Activated naive CD8-positive, alpha-beta T cell treated with anti-CD3 and anti-CD28 coated beads for 36 hours (primary cell): ENCODE results near the gene NRL. TPM values are rescaled to one million over a fixed set of nuclear protein-coding genes. Genes with fewer than 3 reads are reported as not detected.

Experiments used
- DNase-seq: peaks from one replicate; pipeline ENCODE4 v3.0.0; 2021
- H3K27ac Mint-ChIP-seq: one replicate; pipeline ENCODE4 v1.8.0; 2022; ENCODE audit warnings: mild to moderate bottlenecking, moderate library complexity, mixed read lengths
- H3K27me3 Mint-ChIP-seq: one replicate; pipeline ENCODE4 v1.8.0; 2022; ENCODE audit warnings: mild to moderate bottlenecking, mixed read lengths
- H3K36me3 Mint-ChIP-seq: one replicate; pipeline ENCODE4 v1.8.0; 2021; ENCODE audit warnings: mild to moderate bottlenecking, mixed read lengths
- H3K4me1 Mint-ChIP-seq: one replicate; pipeline ENCODE4 v1.8.0; 2021; ENCODE audit warnings: mixed read lengths
- H3K4me3 Mint-ChIP-seq: one replicate; pipeline ENCODE4 v1.8.0; 2022; ENCODE audit warnings: mild to moderate bottlenecking, moderate library complexity, mixed read lengths
- H3K9me3 Mint-ChIP-seq: one replicate; pipeline ENCODE4 v1.8.0; 2022; ENCODE audit warnings: mixed read lengths
- total RNA-seq, 2 experiments: library from RNA; stranded (reverse); gene quantifications; one replicate each; pipeline ENCODE4 v1.2.3, GENCODE V29; 2021

NRL gene
- total RNA-seq, 2 experiments from 2014 or later: 1.8 to 2.6 TPM

GRCh38 chr14:24067133-24068082, 47.3 kb downstream of the NRL start:
- no peak for DNase-seq
- no peak overlapping the region for H3K4me3 Mint-ChIP-seq
- H3K27me3 Mint-ChIP-seq: no peaks in the 10 kb centered on the region
- no peaks in the 10 kb centered on the region for H3K36me3 Mint-ChIP-seq
- H3K27ac Mint-ChIP-seq: no peak overlapping the region
- H3K9me3 Mint-ChIP-seq: no peaks in the 10 kb centered on the region
- H3K4me1 Mint-ChIP-seq: peaks cover 5% of the 10 kb centered on the region

- Mint-ChIP-seq H3K36me3 (no peaks in the 10 kb centered on the region), H3K27me3 (no peaks in the 10 kb centered on the region), H3K4me1 (peaks cover 5% of the 10 kb centered on the region), H3K4me3 (no peak overlapping the region), H3K9me3 (no peaks in the 10 kb centered on the region), H3K27ac (no peak overlapping the region)
- DNase-seq: no peak
Measured at GRCh38 chr14:24066496-24067132, 48.1 kb downstream of the NRL start.

DNA sequence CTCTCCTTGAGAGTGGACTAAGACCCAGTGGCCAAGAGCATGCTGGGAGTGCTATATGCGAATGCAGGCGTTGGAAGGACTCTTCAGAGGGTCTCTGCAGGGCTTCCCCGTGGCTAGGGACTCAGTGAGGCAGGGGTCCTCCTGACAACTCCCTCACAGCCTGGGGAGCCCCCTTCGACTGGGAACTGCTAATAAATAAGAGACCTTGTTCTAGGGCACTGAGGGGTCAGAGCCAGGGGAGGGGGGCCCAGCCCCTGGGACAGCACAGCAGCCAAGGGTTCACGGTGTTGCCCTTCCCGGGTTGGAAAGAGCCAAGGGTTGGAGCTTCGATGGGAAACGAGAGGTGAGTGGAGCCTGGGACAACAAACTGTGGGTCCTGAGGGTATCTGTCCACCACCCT, 49.3 kb downstream of the NRL start:
- H3K27ac Mint-ChIP-seq: no peak overlapping the region
- H3K9me3 Mint-ChIP-seq: no peaks in the 10 kb centered on the region
- no peaks in the 10 kb centered on the region for H3K4me1 Mint-ChIP-seq
- H3K4me3 Mint-ChIP-seq: no peak overlapping the region
- DNase-seq: no peak
- H3K36me3 Mint-ChIP-seq: no peaks in the 10 kb centered on the region
- H3K27me3 Mint-ChIP-seq: no peaks in the 10 kb centered on the region

GRCh38 chr14:24064856-24065255, 49.9 kb downstream of the NRL start:
- Mint-ChIP-seq H3K4me3 (no peak overlapping the region), H3K36me3 (no peaks in the 10 kb centered on the region), H3K27me3 (no peaks in the 10 kb centered on the region), H3K4me1 (no peaks in the 10 kb centered on the region), H3K27ac (no peak overlapping the region), H3K9me3 (no peaks in the 10 kb centered on the region)
- no peak for DNase-seq

DNA sequence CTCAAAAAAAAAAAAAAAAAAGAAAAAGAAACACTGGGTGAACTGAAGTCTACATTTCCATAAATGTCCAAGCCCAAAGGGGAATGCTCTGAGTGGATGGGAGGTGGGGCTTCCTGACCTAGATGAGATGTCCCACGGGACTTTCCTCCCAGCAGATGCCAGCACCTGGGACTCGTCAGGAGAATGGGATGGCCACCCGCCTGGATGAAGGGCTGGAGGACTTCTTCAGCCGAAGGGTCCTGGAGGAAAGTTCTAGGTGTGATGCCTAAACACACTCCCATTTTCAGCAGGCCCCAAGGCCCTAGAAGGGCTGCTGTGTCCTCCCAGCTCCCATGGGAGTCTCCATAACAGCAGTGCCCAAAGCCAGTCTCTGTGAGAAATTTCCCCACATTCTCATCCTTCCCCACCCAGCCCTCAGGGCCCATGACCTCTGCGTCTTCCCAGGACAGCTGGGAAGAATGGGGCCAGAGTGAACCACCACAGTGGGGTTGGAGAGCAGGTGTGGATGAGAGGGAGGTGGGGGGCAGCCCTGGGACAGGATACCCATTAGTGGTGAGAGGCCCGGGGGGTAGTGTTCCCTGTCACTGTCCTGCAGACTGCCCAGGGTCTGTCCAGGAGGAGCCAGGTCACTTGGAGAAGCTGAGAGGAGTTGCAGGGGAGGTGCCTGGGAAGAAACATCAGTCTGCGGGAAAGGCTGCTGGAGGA, 50.5 kb downstream of the NRL start:
- Mint-ChIP-seq H3K4me1 (no peaks in the 10 kb centered on the region), H3K27ac (no peak overlapping the region), H3K4me3 (no peak overlapping the region), H3K9me3 (no peaks in the 10 kb centered on the region), H3K36me3 (no peaks in the 10 kb centered on the region), H3K27me3 (no peaks in the 10 kb centered on the region)
- no peak for DNase-seq

DNA sequence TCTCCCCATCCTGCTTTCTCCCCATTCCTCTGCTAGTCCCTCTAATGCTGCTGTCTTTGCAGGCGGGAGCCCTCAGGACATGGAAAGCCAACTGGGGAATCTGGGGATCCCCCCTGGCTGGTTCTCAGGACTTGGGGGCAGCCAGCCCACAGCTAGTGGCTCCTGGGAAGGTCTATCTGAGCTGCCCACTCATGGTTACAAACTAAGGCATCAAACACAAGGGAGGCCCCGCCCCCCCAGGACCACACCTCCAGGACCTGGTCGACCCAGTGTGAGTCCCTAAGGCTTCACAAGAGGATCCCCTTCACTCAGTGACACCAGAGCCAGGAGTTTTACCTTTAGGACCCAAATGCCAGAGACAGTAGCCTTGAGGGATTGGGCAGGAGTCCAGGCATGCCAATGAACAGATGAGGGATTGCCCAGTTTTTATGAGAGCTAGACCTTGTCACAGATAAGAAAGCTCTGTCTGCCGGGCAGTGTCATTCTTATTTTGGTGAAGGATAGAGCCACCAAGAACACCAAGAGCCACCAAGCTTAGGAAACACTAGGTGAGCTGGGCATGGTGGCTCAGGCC, 51.4 kb downstream of the NRL start:
- Mint-ChIP-seq H3K9me3 (no peaks in the 10 kb centered on the region), H3K4me1 (no peaks in the 10 kb centered on the region), H3K4me3 (no peak overlapping the region), H3K27ac (no peak overlapping the region), H3K36me3 (no peaks in the 10 kb centered on the region), H3K27me3 (no peaks in the 10 kb centered on the region)
- no peak for DNase-seq

DNA sequence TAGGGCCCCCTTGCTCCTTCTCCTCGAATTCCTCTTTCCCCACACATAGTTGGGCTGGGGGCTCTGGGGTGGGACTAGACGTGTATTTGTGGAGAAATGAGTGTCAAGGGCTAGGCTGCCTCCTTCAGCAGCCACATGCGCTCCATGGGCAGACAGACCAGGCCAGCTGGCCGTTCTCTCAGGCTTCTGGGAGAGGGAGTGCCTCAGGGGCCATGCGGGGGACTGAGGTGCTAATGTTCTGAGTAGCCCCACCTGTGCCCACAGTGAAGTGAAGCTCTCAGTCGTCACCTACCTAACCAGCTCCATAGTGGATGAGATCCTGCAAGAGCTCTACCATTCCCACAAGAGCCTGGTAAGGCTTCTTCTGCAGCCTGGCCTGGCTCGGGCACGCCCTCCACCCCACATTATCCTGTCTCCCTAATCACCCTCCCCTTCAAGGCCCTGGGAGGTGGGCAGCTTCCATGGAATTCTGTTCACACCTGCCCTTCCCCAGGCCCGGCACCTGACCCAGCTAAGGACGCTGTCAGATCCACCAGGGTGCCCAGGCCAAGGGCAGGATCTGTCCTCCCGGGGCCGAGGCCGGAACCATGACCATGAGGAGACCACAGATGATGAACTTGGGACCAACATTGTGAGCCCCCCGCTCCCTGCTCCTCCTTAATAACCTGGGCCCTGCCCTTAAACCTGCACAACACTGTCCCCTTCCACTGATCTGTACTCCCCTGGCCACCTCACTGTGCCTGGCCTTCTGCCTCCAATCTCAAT, 52.4 kb downstream of the NRL start:
- Mint-ChIP-seq H3K36me3 (no peaks in the 10 kb centered on the region), H3K27me3 (no peaks in the 10 kb centered on the region), H3K27ac (no peak overlapping the region), H3K4me1 (peaks cover 2% of the 10 kb centered on the region), H3K4me3 (no peak overlapping the region), H3K9me3 (no peaks in the 10 kb centered on the region)
- no peak for DNase-seq

DNA sequence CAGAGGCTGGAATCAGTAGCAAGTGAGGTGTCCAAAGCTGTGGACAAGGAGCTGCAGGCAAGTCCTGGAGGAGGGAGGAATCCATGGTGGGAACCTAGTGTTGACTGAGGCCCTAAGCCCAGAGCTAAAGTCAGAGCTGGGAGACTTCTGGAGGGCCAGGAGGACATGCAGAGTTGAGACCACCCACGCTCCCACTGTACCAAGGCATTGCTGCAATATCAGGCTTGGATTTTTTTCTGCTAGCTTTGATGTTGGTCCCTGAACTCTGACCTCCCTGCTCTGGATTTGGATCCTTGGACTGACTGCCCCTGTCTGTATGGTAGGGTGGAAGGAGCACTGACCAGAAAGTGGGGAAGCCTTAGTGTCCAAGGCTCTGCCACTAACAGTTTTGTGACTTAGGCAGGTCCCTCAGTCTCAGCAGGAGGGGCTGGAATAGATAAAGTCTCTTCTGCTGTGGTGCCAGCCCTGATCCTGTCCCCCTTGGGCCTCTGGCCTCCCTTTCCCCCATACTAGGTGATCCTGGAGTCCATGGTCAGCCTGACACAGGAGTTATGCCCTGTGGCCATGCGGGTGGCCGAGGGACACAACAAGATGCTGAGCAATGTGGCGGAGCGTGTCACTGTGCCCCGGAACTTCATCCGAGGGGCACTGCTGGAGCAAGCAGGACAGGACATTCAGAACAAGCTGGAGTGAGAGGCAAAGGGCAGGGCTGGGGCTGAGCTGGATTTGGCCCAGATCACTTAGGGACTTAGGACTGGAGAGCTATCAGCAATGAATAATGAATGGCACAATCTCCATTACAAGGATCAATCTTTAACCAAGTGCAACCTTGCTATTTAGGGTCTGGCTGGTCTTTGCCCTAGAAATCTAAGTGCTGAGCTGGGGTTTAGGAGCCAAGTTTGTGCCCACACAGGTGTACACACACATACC, 53.5 kb downstream of the NRL start:
- no peak overlapping the region for H3K4me3 Mint-ChIP-seq
- H3K27me3 Mint-ChIP-seq: peaks cover 3% of the 10 kb centered on the region
- no peak for DNase-seq
- H3K27ac Mint-ChIP-seq: no peak overlapping the region
- no peaks in the 10 kb centered on the region for H3K9me3 Mint-ChIP-seq
- no peaks in the 10 kb centered on the region for H3K36me3 Mint-ChIP-seq
- peaks cover 2% of the 10 kb centered on the region for H3K4me1 Mint-ChIP-seq

- Mint-ChIP-seq H3K9me3 (no peaks in the 10 kb centered on the region), H3K36me3 (no peaks in the 10 kb centered on the region), H3K4me1 (peaks cover 2% of the 10 kb centered on the region), H3K27ac (no peak overlapping the region), H3K4me3 (no peak overlapping the region), H3K27me3 (peaks cover 3% of the 10 kb centered on the region)
- no peak for DNase-seq
Measured at GRCh38 chr14:24060443-24060842, 54.3 kb downstream of the NRL start.

- H3K4me1 Mint-ChIP-seq: peaks cover 2% of the 10 kb centered on the region
- H3K36me3 Mint-ChIP-seq: no peaks in the 10 kb centered on the region
- no peak overlapping the region for H3K4me3 Mint-ChIP-seq
- H3K27me3 Mint-ChIP-seq: peaks cover 3% of the 10 kb centered on the region
- H3K9me3 Mint-ChIP-seq: no peaks in the 10 kb centered on the region
- DNase-seq: no peak
- H3K27ac Mint-ChIP-seq: no peak overlapping the region
Measured at GRCh38 chr14:24059841-24060388, 54.8 kb downstream of the NRL start.

- no peak for DNase-seq
- no peak overlapping the region for H3K27ac Mint-ChIP-seq
- H3K4me3 Mint-ChIP-seq: no peak overlapping the region
- H3K9me3 Mint-ChIP-seq: no peaks in the 10 kb centered on the region
- peaks cover 3% of the 10 kb centered on the region for H3K27me3 Mint-ChIP-seq
- H3K36me3 Mint-ChIP-seq: no peaks in the 10 kb centered on the region
- peaks cover 2% of the 10 kb centered on the region for H3K4me1 Mint-ChIP-seq
Measured at GRCh38 chr14:24058951-24059475, 55.7 kb downstream of the NRL start.

- H3K9me3 Mint-ChIP-seq: no peaks in the 10 kb centered on the region
- peak overlapping the region; percentile 52 for H3K27ac Mint-ChIP-seq
- peaks cover 7% of the 10 kb centered on the region for H3K4me1 Mint-ChIP-seq
- H3K4me3 Mint-ChIP-seq: no peak overlapping the region
- H3K27me3 Mint-ChIP-seq: peaks cover 3% of the 10 kb centered on the region
- H3K36me3 Mint-ChIP-seq: no peaks in the 10 kb centered on the region
- peak; percentile 31 for DNase-seq
Measured at GRCh38 chr14:24058260-24058950, 56.3 kb downstream of the NRL start.

GRCh38 chr14:24057867-24058259, 56.9 kb downstream of the NRL start:
- no peaks in the 10 kb centered on the region for H3K9me3 Mint-ChIP-seq
- peaks cover 12% of the 10 kb centered on the region for H3K4me1 Mint-ChIP-seq
- no peak overlapping the region for H3K4me3 Mint-ChIP-seq
- no peaks in the 10 kb centered on the region for H3K36me3 Mint-ChIP-seq
- no peak for DNase-seq
- H3K27ac Mint-ChIP-seq: no peak overlapping the region
- peaks cover 3% of the 10 kb centered on the region for H3K27me3 Mint-ChIP-seq
